H54 (cell line): ENCODE measurements around the gene ARMC9.
A peak's percentile ranks its signal among the peaks of the same experiment; 100 is the strongest.

Experiments
- DNase-seq: peaks from one replicate; pipeline ENCODE4 v3.0.0; 2011; ENCODE audit warnings: low spot score, mixed read lengths; ENCODE audit not compliant: insufficient read length
- FAIRE-seq: peaks from 3 replicates; lab custom pipeline; 2011; peaks lifted over from hg19 to GRCh38; lab: Jason Lieb, UNC
- POLR2A ChIP-seq: IDR thresholded peaks from 2 replicates; pipeline ENCODE4 v1.6.1; 2011; ENCODE audit warnings: low read depth, mild to moderate bottlenecking, low read length

The ARMC9 gene

DNA sequence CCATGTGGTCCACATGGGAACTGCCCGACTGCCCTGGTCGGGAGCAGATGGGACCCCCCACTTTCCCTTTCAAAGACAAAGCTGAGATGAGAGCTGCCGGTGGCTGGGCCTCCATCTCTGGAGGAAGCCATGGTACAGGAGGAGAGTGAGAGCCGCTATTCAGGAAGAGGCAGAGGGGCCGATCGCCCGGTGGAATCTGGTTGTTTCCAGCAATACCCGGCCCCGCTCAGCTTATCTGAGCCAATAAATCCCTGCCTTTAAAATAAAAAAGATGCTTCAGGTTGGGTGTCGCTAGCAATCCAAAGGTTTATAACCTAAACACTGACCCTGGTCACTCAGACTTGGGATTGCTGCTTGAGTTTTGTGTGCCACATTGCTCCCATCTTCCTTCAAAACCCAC, 181.9 kb downstream of the ARMC9 start:
- no peak for DNase-seq
- FAIRE-seq, result no peak
- no peak for TF ChIP-seq POLR2A

DNA sequence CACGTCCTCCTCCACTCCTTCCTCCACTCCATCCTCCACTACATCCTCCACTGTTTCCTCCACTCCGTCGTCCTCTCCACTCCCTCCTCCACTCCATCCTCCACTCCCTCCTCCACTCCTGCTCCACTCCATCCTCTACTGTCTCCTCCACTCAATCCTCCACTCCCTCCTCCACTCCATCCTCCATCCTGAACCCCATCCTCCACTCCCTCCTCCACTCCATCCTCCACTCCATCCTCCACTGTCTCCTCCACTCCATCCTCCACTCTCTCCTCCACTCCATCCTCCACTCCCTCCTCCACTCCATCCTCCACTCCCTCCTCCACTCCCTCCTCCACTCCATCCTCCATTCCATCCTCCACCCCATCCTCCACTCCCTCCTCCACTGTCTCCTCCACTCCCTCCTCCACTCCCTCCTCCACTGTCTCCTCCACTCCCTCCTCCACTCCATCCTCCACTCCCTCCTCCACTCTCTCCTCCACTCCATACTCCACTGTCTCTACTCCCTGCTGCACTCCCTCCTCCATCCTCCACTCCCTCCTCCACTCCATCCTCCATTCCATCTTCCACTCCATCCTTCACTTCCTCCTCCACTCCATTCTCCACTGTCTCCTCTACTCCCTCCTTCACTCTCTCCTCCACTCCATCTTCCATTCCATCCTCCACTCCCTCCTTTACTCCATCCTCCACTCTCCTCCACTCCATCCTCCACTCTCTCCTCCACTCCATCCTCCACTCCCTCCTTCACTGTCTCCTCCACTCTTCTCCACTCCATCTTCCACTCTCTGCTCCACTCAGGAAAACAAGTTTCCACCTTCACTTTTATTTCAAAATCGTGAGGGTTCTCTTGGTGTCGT, 182.8 kb downstream of the ARMC9 start:
- no peak for DNase-seq
- TF ChIP-seq POLR2A, result no peak
- FAIRE-seq, result no peak

DNA sequence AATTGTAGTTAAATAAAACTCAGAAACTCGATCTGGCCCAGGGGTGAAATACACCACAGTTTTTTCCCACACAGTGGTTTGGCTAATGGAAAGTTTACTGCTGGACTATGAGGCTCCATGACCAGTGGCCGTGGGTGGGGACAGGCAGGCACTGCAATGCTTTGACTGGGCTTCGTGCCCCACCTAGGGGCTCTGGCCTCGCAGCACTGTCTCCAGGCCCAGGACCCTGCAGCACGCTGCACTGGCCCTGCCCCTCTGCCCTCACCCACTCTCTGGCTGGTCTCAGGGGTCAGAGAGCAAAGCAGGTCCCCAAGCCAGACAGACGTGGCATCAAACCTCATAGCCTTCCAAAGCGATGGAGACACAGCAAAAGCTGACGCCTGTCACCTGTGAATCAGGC, 183.7 kb downstream of the ARMC9 start:
- no peak for DNase-seq
- no peak for TF ChIP-seq POLR2A

DNA sequence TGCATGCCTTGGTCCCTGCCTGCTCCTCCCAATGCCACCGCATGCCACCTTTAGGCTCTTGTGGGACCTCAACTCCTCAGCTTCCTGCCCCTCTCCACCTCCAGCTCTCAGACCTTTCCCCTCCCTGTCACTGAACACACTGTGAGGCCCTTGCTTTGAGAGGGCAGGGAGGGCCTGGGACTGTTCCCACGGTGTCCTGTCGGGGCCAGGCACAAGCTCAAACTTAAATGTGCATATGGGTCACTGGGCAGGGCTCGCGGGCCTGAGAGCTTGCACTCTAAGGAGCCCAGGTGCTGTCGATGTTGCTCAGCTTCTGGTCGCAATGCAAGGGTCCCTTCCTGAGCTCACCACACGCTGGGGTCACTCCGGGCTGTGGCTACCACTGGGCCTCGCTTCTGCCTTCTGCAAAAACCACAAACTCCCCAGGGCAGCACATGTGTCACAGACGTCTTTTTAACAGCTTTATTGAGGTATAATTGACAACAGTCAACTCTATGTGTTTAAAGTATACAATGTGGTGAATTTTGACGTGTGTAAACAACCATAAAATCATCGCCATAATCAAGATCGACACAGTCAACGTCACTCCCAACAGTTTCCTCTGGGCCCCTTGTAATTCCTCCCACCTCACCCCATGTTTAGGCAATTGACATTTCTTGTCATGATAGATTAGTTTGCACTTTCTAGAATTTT, 185.1 kb downstream of the ARMC9 start:
- FAIRE-seq, result no peak
- TF ChIP-seq POLR2A, result no peak

More for the DNA sequence above, 183.7 kb downstream of the ARMC9 start:
- no peak for FAIRE-seq

DNA sequence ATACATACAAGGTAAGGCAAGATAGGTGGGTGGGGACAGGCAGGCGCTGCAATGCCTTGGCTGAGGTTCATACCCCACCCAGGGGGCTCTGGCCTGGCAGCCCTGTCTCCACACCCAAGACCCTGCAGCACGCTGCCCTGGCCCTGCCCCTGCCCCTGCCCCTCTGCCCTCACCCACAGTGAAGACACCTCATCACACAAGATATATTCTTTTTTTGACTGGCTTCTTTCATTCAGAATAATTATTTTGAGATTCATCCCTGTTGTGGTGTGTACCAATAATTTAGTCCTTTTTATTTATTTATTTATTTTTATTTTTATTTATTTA, 185.6 kb downstream of the ARMC9 start:
- DNase-seq (no peak), FAIRE-seq (no peak)
- TF ChIP-seq POLR2A, result no peak

More for the DNA sequence above, 185.1 kb downstream of the ARMC9 start:
- DNase-seq, result no peak

DNA sequence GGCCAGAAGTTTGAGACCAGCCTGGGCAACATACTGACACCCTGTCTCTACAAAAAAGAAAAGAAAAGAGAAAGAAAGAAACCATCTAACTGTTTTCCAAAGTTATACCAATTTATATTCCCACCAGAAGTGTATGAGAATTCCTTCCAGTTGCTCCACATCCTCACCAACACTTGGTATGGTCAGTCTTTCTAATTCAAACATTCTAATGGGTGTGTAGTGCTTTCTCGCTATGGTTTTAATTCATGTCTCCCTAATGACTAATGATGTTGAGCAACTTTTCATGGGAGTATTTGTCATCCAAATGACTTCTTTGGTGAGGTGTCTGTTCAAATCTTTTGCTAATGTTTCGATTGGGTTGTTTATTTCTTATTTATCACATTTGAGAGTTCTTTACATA, 186.5 kb downstream of the ARMC9 start:
- TF ChIP-seq POLR2A, result no peak
- no peak for DNase-seq
- FAIRE-seq, result no peak

DNA sequence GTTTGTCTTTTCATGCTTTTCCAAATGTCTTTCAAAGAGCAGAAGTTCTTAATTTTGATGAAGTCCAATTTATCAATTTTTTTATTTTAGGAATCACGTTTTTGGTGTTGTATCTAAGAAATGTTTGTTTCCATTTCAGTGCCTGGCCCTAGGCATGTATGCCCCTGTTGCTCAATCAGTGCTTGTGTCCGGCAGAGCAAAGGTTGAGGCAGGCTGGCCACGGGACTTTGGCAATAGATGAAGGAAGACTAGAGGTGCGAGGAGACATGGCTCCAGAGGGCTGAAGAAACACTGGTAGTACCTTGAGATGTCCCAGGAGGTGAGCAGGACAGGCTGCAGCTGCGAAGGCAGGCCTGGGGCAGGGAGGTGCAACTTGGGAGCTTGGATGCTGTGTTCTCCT, 187.0 kb downstream of the ARMC9 start:
- no peak for DNase-seq
- no peak for FAIRE-seq
- no peak for TF ChIP-seq POLR2A

DNA sequence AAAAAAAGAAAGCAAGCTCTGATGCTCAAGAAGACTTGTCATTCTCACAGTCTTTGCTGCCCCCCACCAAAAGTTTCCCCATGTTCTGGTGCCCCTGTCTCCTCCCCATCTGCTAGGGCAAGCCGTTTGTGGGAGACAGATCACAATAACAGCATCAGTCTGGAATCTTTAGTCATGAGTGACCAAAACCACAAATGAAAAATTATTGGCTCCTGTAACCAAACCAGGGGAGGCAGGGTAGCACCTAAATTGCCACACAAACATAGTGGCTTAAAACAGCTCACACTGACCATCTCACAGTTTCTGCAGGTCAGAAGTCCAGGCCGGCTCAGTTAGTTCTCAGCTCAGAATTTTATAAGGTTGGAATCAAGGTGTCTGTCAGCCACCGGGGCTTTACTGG, 188.0 kb downstream of the ARMC9 start:
- DNase-seq (peak; percentile 91), FAIRE-seq (peak; percentile 88)
- TF ChIP-seq POLR2A, result no peak

DNA sequence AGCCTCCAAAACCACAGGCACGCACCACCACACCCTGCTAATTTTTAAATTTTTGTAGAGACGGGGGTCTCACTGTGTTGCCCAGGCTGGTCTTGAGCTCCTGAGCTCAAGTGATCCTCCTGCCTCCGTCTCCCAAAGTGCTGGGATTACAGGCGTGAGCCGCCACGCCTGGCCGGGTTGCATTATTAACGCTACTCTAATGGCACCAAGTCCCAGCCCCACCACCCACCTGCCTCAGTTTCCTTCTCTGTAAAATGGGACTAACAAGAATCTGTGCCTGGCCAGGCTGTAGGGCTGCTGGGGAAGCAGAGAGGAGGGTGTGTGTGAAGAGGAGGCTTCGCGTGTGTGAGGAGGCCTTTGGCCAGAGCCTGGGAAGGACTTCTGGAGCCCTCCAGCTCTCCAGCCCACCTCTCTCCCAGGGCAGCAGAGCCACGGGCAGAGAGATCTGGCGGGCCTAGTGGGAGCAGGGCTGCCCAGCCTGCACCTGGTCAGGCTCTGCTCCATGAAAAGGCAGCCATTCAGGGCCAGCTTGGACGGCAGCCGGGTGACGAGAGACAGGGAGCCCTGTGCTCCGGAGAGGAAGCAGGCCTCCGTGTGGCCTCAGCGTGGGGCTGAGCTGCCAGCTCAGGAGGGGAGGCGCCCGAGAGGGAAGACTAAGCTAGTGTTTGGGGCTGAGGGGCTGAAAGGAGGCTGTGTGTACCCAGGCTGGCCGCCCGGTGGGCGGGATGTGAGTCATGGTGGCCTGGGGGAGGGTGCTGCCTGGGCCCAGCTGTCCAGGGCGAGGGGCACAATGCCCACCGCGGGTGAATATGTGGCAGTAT, 189.7 kb downstream of the ARMC9 start:
- no peak for FAIRE-seq
- DNase-seq, result peak; percentile 91
- TF ChIP-seq POLR2A, result no peak

DNA sequence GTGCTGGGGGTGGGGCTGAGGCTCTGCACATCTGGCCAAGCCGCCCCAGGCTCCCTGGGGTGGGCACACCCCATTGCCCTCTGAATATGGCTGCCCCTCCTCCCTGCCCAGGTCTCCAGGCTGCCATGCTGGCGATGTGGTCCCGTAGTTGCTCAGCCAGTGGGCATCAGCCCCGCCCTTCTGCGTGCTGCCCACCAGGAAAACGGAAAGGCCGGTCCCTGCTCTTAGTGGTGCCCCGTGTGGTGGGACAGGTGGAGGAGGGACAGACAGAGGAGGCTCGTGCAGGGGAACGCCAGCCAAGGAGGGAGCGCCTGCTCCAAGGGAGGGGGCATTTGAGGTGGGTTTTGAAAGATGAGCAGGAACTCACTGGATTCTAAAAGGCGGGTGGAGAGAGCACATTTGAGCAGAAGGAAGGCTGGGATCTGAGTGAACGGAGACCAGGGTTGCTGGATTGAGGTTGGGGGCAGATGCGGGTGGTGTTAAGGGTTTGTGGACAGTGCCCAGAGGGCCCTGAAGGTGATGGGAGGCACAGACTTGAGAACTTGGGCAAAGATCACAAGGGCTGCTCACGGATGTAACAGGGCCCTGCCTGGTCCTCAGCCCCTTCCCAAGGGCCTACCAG, 190.4 kb downstream of the ARMC9 start:
- FAIRE-seq (no peak), DNase-seq (no peak)
- TF ChIP-seq POLR2A, result no peak

DNA sequence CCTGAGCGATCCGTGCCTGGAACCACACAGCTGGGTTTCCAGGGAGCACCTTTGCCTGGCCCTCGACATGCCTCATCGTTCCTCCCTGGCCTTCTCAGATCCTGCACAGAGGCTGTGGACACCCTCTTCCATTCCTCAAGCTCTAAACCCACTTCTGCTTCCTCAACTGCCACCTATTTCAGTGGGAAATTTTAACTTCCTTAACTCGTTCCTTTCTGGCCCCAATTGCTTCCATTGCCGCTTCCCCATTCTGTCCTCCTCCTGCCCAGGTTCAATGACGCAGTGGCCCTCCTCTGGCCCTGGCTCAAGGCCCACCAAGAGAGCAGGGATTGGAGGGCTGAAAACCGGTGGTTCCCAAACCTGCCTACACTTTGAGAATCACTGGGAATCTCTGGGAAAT, 192.2 kb downstream of the ARMC9 start:
- FAIRE-seq (no peak), DNase-seq (no peak)

DNA sequence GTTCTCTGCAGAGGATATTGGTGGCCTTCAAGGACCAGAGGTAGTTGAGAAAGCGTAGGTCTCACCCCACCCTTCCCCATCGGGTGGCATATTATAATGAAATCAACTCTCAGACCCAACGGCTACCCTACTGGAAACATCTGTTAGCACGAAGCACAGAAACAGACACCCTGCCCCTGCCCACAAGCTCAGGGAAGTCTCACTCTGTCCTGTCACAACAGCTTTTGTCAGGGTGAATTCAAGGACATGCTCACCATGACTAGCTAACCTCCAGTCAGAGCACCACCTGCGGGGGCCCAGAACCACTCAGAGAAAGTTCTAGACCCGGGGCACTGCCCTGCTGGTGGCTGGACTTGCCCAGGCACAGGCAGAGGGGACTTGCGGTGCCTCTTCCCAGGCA, 193.6 kb downstream of the ARMC9 start:
- DNase-seq (no peak), FAIRE-seq (no peak)
- no peak for TF ChIP-seq POLR2A

More for the DNA sequence above, 192.2 kb downstream of the ARMC9 start:
- no peak for TF ChIP-seq POLR2A

DNA sequence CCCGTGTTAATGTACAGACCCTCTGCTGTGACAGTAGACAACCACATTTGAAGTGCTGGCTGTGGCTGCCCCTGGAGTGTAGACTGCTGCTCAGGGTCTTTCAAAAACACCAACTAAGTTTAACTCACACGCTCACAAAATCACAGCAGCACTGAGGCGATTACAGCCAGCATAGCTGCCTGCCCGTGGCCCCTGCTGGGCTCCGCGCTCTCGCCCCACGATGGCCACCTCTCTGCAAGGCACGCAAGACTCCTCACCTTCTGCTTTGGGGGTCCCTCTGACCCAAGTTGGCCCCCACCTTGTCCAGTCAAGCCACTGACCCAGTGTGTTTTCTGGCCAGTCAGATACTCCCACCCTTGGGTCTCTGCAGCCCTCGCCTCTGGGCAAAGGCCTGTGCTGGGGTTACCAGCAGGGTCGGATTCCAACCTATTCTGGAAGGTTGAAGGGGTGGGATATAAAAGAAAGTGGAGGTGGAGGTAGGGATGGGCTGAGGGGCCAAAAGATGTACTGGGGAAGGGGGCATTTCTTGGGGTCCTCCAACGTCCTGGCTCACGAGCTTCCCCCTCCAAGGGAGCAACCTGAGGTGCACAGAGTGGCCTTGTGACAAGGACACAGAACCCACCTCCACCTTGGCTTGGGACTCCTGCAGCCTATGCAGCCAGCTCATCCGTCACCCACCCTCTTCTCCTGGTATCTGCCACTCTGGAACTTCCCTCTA, 194.2 kb downstream of the ARMC9 start:
- DNase-seq (no peak), FAIRE-seq (no peak)
- no peak for TF ChIP-seq POLR2A
